Central memory CD4-positive, alpha-beta T cell (primary cell): ENCODE data around the gene WNK4.

Source experiments
- DNase-seq: peaks from one replicate; pipeline ENCODE4 v3.0.0; 2022

Gene WNK4

GRCh38 chr17:42841975-42842685 is 61.7 kb downstream of the WNK4 start:
- no peak for DNase-seq

GRCh38 chr17:42843358-42843934 is 63.0 kb downstream of the WNK4 start:
- no peak for DNase-seq

GRCh38 chr17:42844271-42844670 is 63.9 kb downstream of the WNK4 start, which contains the start of gene AOC2:
Gene AOC2 (plus strand): TSS chr17:42844580. CDS start chr17:42844627, 47 bp downstream.
- DNase-seq: no peak

GRCh38 chr17:42844761-42845555 is 64.5 kb downstream of the WNK4 start:
- no peak for DNase-seq

- no peak for DNase-seq
Observed at GRCh38 chr17:42845556-42845917, 65.1 kb downstream of the WNK4 start.

GRCh38 chr17:42845918-42846593 is 65.6 kb downstream of the WNK4 start:
- no peak for DNase-seq
